Subcutaneous adipose tissue (tissue), 4 donors: ENCODE data around the gene BTBD19. TPM values are rescaled to one million over a fixed set of nuclear protein-coding genes. Genes with fewer than 3 reads are reported as not detected.

ENCODE experiments used
- total RNA-seq, 4 donors: library from RNA; depleted of rRNA; stranded (reverse); fragments of >200 nt; gene quantifications; one replicate each; pipeline ENCODE4 v1.1.0, GENCODE V29; 2016
- TF ChIP-seq, protein P1 (sequence below): fragments of 450-650 bp; IDR thresholded peaks from one replicate; pipeline ENCODE4 v1.5.1; 2016; ENCODE audit warnings: low read depth, mild to moderate bottlenecking, control low read depth, antibody characterized with exemption, moderate library complexity

Gene BTBD19
- total RNA-seq, 4 donors from 2014 or later = 1.8 to 5.1 (median 4.2) TPM

DNA sequence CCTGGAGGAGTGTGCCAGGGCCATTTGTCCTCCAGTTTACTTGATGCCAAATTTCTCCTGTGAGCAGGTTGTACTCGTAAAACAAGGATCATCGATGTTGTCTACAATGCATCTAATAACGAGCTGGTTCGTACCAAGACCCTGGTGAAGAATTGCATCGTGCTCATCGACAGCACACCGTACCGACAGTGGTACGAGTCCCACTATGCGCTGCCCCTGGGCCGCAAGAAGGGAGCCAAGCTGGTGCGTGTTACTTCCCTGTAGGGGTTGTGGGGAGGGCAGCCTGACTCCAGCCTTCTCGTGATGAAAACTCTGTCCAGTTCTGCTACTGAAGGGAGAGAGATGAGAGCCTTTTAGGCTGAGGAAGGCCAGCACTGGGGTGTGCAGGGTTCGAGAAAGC is 30.8 kb upstream of the BTBD19 start:
- TF ChIP-seq, protein P1, sequence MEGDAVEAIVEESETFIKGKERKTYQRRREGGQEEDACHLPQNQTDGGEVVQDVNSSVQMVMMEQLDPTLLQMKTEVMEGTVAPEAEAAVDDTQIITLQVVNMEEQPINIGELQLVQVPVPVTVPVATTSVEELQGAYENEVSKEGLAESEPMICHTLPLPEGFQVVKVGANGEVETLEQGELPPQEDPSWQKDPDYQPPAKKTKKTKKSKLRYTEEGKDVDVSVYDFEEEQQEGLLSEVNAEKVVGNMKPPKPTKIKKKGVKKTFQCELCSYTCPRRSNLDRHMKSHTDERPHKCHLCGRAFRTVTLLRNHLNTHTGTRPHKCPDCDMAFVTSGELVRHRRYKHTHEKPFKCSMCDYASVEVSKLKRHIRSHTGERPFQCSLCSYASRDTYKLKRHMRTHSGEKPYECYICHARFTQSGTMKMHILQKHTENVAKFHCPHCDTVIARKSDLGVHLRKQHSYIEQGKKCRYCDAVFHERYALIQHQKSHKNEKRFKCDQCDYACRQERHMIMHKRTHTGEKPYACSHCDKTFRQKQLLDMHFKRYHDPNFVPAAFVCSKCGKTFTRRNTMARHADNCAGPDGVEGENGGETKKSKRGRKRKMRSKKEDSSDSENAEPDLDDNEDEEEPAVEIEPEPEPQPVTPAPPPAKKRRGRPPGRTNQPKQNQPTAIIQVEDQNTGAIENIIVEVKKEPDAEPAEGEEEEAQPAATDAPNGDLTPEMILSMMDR = no peak

DNA sequence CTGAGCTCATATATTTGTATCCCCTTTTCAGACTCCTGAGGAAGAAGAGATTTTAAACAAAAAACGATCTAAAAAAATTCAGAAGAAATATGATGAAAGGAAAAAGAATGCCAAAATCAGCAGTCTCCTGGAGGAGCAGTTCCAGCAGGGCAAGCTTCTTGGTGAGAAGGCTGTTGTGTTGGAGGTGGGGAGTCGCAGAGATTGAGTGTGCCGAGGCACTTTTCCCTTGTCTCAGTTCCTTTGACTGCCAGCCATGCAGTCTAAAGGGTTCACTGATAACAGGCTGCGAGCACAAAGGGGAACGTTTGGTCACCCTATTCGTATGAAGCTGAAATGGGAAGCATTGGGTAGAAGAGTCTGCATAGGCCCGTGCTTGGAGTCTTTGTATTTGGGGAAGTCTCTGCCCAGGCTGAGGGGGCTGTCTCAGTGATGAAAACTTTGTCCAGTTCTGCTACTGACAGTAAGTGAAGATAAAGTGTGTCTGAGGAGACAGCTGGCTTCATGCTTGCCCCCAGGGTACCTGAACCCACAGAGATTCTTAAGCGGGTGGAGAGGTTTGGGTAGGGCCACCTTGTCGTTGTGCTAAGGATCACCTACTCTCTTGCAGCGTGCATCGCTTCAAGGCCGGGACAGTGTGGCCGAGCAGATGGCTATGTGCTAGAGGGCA is 30.2 kb upstream of the BTBD19 start:
- TF ChIP-seq, protein P1 = no peak

DNA sequence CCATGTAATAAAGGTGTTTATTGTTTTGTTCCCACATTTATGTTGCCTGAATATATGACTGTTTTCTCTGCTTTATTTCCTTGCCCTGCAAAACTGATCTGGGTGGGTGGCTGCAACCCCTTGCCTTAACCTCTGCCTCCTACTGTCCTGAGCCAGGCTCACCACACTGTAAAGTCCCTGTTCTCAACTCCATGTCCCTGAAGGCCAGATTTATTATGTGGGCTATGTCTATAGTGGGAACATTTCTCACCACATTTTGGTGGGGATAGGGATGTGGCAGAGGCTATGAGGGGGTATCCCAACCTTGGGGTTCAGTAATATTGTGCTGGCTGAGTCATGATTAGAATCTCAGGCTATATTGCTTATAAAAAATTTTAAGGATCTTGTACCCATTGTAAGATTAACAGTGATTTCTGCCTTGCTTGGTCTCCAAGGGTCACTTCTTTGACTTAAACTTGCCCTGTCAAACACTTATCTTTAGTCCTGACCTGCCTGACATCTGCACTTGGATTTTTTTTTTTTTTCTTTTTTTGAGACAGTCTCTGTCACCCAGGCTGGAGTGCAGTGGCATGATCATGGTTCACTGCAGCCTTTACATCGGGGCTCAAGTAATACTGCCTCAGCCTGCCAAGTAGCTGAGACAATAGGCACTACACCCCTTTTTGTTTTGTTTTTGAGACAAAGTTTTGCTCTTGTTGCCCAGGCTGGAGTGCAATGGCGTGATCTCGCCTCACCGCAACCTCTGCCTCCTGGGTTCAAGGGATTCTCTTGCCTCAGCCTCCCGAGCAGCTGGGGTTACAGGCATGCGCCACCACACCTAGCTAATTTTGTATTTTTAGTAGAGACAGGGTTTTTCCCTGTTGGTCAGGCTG is 29.4 kb upstream of the BTBD19 start:
- TF ChIP-seq, protein P1 = no peak

DNA sequence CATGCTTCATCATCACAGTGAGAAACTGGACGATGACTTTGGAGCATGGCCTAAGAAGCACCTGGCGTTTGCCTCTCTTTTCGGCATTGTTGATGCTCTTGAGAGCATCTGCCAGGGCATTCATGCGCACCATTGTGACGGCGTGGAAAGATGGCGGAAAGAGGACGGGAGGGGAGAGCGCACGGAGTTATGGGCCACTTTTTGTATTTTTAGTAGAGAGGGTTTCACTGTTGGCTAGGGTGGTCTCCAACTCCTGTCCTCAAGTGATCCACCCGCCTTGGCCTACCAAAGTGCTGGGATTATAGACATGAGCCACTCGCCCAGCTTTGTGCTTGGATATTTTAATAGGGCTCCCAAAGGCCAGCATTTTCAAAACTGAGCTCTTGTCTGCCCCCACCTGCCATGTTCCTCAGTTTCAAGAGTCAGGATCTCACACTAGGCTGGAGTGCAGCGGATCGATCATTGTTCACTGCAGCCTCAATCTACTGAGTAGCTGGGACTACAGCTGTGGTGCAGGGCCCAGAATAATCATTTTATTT is 27.7 kb upstream of the BTBD19 start:
- TF ChIP-seq, protein P1 = no peak

DNA sequence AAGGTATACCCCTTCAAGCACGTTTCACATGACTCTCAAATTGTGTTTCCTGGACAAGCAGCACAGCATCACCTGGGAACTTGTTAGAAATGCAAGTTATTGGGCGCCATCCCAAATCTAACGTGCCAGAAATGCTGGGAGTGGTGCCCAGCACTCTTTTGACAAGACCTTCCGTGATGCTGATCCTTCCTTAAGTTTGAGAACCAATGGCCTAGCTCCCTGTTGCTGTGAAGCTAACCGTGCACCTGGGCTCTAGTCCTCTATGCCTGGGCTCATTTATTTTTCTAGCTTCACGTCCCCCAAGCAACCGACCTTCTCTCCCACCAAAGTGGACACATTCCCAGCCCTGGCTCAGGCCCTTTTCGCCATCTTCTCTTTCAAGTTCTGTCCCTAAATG is 24.6 kb upstream of the BTBD19 start:
- TF ChIP-seq, protein P1 = no peak

DNA sequence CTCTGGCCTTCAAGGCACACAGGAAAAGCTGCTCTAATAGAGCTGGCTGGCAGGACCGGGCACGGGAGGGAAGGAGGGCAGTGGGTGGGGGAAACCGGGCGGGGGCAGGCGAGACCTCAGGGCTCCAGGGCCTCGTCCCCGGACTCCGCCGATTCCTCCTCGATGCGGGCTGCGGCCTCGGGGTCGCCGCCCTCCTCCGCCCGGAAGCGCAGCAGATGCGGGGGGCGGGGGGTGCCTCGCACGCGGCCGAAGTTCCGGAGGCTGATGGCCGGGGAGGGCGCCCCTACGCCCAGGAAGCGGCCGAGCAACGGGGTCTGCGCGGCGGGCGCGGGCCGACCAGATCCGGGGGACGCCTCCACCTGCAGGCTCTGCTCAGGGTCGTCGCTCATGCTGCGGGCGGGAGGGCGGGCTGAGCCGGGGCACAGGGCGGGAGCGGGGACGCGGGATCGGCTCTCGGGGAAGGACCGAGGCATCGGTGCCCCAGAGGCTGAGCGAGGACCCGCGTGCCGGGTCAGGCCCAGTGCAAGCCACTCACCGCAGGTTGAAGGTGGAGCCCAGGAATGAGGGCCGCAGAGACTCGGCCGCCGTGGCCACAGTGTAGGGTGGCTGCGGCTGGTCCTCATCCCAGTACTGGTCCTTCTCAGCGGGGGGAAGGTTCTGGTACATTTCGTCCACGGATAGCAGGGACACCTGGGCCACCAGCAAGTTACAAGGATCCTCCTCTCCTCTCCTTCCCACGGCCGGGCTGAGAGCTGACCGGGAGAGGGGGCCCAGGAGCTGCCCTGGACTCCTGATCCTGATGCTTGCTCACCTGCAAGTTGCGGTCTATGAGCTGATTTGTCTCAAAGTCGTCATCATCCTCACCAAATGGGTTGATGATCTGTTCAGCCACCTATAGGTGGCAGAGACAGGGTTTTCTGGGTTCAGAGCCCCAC is 24.0 kb upstream of the BTBD19 start:
- TF ChIP-seq, protein P1 = no peak
